Thyroid gland (tissue), 4 donors: ENCODE data around the gene NLRP3. TPM values are rescaled to one million over a fixed set of nuclear protein-coding genes. Genes with fewer than 3 reads are reported as not detected.

Experiments used
- DNase-seq, 2 donors: peaks; one replicate each; pipeline ENCODE4 v3.0.0-alpha.2; 2019
- H3K27ac ChIP-seq, 3 donors: fragments of 200-600 bp; sonication (generic); 1 replicate in 2 of 3; 2 replicates in 1 of 3; pipeline ENCODE4 v1.5.1; 2016 to 2019; ENCODE audit warnings: mild to moderate bottlenecking in 1 of 3, moderate library complexity in 1 of 3
- H3K27me3 ChIP-seq: fragments of 200-600 bp; sonication (generic); one replicate; pipeline ENCODE4 v1.5.1; 2019
- H3K36me3 ChIP-seq, 2 donors: fragments of 200-600 bp; sonication (generic); one replicate each; pipeline ENCODE4 v1.5.1; 2016 to 2019
- H3K4me1 ChIP-seq, 2 donors: fragments of 200-600 bp; sonication (generic); one replicate each; pipeline ENCODE4 v1.5.1; 2017 to 2019
- H3K4me3 ChIP-seq, 3 donors: fragments of 200-600 bp; sonication (generic); replicated peaks in 1 of 3; 1 replicate in 2 of 3; 2 replicates in 1 of 3; pipeline ENCODE4 v1.5.1; 2016; ENCODE audit warnings: mild to moderate bottlenecking in 1 of 3
- H3K9me3 ChIP-seq: fragments of 200-600 bp; sonication (generic); one replicate; pipeline ENCODE4 v1.5.1; 2017
- POLR2A ChIP-seq, 2 donors: fragments of 450-650 bp; IDR thresholded peaks; one replicate each; pipeline ENCODE4 v1.6.1; 2017; ENCODE audit warnings: antibody characterized with exemption in 2 of 2, mild to moderate bottlenecking in 2 of 2, moderate library complexity in 1 of 2
- WGBS, 2 donors: methylation state at CpG; one replicate each; pipeline ENCODE4 v1.1.5; 2017; 5-methylcytosine and 5-hydroxymethylcytosine counted together
- intact Hi-C: fragments of 100-400 bp; cut with DNase I; formaldehyde crosslinking; loops from one replicate; pipeline ENCODE4 v1.15.1; 2023
- total RNA-seq, 4 donors: library from RNA; depleted of rRNA; stranded (reverse); fragments of >200 nt; gene quantifications; one replicate each; pipeline ENCODE4 v1.2.3, GENCODE V29; 2016
- TF ChIP-seq, protein P1 (sequence below), 6 experiments: fragments of 200-600 bp in 3 of 6; fragments of 450-650 bp in 3 of 6; sonication (generic) in 3 of 6; IDR thresholded peaks; one replicate each; pipeline ENCODE4 v1.5.1; 2016 to 2019; ENCODE audit warnings: antibody characterized with exemption in 6 of 6, mild to moderate bottlenecking in 2 of 6, inconsistent platforms in 1 of 6, moderate library complexity in 1 of 6

Gene NLRP3
- total RNA-seq, 4 donors from 2014 or later: 0.54 to 2.3 (median 0.75) TPM

DNA sequence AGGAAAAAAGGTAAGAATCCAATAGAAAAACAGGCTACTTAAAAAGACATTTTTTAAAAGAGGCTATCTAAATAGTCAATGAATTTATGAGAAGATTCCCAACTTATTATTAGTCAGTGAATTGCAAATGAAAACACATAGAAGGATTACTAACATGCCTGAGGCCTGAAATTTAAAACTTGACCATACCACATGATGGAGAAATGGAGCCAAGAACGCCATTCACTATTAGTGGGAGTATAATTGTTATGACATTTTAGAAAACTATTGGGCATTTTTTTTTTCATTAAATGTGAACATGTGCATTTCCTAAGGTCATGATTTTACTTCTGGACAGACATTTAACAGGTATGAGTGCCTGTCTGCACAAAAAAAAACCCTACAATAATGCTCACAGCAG lies 66.8 kb downstream of the NLRP3 start:
- intact Hi-C loops: no loop called here
- Histone ChIP-seq H3K4me1 (no peaks in the 10 kb centered on the region), H3K36me3 (no peaks in the 10 kb centered on the region), H3K27ac (no peak overlapping the region), H3K27me3 (no peaks in the 10 kb centered on the region), H3K4me3 (no peak overlapping the region), H3K9me3 (no peaks in the 10 kb centered on the region)
- DNase-seq: no peak
- no peak for TF ChIP-seq POLR2A (IDR thresholded peaks at IDR 0.05)
- TF ChIP-seq, protein P1, sequence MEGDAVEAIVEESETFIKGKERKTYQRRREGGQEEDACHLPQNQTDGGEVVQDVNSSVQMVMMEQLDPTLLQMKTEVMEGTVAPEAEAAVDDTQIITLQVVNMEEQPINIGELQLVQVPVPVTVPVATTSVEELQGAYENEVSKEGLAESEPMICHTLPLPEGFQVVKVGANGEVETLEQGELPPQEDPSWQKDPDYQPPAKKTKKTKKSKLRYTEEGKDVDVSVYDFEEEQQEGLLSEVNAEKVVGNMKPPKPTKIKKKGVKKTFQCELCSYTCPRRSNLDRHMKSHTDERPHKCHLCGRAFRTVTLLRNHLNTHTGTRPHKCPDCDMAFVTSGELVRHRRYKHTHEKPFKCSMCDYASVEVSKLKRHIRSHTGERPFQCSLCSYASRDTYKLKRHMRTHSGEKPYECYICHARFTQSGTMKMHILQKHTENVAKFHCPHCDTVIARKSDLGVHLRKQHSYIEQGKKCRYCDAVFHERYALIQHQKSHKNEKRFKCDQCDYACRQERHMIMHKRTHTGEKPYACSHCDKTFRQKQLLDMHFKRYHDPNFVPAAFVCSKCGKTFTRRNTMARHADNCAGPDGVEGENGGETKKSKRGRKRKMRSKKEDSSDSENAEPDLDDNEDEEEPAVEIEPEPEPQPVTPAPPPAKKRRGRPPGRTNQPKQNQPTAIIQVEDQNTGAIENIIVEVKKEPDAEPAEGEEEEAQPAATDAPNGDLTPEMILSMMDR (IDR thresholded peaks at IDR 0.05): no peak
- WGBS, 2 donors: 73 to 90% methylated on average over 1 of the region's 1 CpG

DNA sequence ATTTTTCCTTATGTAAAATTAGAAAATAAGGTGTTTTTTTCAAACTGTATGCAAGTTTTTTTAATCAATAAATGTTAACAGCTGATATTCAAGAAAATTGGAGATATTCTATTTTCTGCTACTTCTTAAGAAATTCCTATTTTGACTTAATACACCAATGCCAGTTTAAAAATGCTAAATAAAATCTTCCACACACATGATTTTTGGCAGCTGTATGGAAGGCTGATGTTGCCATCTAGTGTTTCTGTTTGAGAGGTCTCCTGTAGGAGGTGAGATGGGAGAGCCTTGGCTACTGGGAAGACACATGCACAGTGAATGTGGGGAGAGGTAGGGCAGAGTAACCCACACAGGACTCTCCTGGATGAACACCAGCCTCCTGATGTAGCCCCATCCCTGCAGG lies 71.1 kb downstream of the NLRP3 start:
- intact Hi-C loops: no loop called here
- Histone ChIP-seq H3K4me1 (no peaks in the 10 kb centered on the region), H3K27ac (no peak overlapping the region), H3K36me3 (no peaks in the 10 kb centered on the region), H3K27me3 (no peaks in the 10 kb centered on the region), H3K4me3 (no peak overlapping the region), H3K9me3 (no peaks in the 10 kb centered on the region)
- TF ChIP-seq, protein P1 (IDR thresholded peaks at IDR 0.05): peak in 3 of 6 experiments; percentile 34 to 39 (median 35)
- TF ChIP-seq POLR2A (IDR thresholded peaks at IDR 0.05): no peak
- DNase-seq: no peak

DNA sequence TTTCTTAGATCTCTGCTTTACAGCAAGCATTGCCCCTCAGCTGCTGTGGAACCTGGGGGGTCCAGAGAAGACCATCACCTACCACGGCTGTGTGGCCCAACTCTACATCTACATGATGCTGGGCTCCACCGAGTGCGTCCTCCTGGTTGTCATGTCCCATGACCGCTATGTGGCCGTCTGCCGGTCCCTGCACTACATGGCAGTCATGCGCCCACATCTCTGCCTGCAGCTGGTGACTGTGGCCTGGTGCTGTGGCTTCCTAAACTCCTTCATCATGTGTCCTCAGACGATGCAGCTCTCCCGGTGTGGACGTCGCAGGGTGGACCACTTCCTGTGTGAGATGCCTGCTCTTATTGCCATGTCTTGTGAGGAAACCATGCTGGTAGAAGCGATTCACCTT lies 75.4 kb downstream of the NLRP3 start:
- Histone ChIP-seq H3K27ac (no peak overlapping the region), H3K4me3 (no peak overlapping the region), H3K9me3 (no peaks in the 10 kb centered on the region), H3K27me3 (no peaks in the 10 kb centered on the region), H3K4me1 (no peaks in the 10 kb centered on the region), H3K36me3 (no peaks in the 10 kb centered on the region)
- no peak for TF ChIP-seq POLR2A (IDR thresholded peaks at IDR 0.05)
- TF ChIP-seq, protein P1 (IDR thresholded peaks at IDR 0.05): no peak
- no peak for DNase-seq
- intact Hi-C loops: no loop called here
- WGBS, 2 donors: 91 to 93% methylated on average over 12 of the region's 12 CpGs

DNA sequence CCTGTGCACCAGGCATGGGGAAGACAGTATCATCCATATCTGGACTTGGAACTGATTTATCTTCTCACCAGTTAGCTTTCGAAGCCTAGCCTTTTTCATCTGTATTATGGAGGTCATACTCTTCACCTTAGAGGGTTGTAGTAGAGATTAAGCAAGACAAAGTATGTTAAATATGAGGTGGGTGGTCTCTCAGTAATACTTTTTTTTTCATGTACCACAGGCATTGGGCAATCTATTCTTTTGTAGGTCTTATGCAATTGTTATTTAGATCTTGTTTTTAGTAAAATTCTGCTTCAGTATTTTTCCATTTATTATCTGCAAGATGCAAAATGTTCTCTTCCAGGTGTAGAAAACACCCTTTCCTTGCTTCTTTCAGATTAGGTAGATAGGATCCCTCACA lies 77.1 kb downstream of the NLRP3 start:
- Histone ChIP-seq H3K4me1 (no peaks in the 10 kb centered on the region), H3K27me3 (no peaks in the 10 kb centered on the region), H3K4me3 (no peak overlapping the region), H3K36me3 (no peaks in the 10 kb centered on the region), H3K27ac (no peak overlapping the region), H3K9me3 (no peaks in the 10 kb centered on the region)
- TF ChIP-seq POLR2A (IDR thresholded peaks at IDR 0.05): no peak
- TF ChIP-seq, protein P1 (IDR thresholded peaks at IDR 0.05): no peak
- 88% methylated on average over 1 of the region's 1 CpG for WGBS, 2 donors
- intact Hi-C loops: no loop called here
- DNase-seq: no peak

DNA sequence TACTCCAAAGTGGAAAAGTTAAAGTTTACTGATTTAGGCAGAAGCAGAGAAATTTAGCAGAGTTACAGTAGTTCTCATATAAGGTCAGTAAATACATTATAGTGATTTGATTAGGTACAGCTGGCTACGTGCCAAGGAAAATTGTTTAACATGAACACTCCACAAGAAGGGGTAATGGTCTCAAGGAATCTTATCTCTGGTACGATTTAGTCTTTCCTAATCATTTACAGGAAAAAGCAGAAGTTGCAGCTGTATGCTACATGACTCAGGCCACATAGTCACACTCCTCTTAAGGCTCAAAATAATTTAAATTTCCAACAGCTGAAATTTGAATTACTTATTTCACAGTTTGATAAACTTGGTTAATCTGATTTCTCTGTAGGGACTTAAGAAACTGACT lies 78.8 kb downstream of the NLRP3 start:
- 40 to 41% methylated on average over 2 of the region's 2 CpGs for WGBS, 2 donors
- TF ChIP-seq, protein P1 (IDR thresholded peaks at IDR 0.05): no peak
- no peak for TF ChIP-seq POLR2A (IDR thresholded peaks at IDR 0.05)

More for the DNA sequence above, 78.8 kb downstream of the NLRP3 start:
- intact Hi-C loops: no loop called here
- Histone ChIP-seq H3K9me3 (no peaks in the 10 kb centered on the region), H3K4me1 (no peaks in the 10 kb centered on the region), H3K27ac (no peak overlapping the region), H3K36me3 (no peaks in the 10 kb centered on the region), H3K27me3 (no peaks in the 10 kb centered on the region), H3K4me3 (no peak overlapping the region)
- no peak for DNase-seq
